ENCODE measurements around the gene SMIM15. TPM values are rescaled to one million over a fixed set of nuclear protein-coding genes. Genes with fewer than 3 reads are reported as not detected.
"Not testable (repeated sequence)": the region's sequence is repeated elsewhere in the genome, so short reads cannot be mapped to it uniquely, and the experiment has no call there.

The SMIM15 gene
- total RNA-seq, 1 donor from 2014 or later: 56.4 TPM

DNA sequence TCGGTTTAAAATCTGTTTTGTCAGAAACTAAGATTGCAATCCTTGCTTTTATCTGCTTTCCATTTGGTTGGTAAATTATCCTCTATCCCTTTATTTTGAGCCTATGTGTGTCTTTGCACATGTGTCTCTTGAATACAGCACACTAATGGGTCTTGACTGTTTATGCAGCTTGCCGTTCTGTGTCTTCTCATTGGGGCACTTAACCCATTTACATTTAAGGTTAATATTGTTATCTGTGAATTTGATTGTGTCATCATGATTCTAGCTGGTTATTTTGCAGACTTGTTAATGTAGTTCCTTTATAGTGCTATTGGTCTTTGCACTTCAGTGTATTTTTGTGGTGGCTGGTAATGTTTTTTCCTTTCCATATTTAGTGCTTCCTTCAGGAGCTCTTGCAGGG lies 36.3 kb upstream of the SMIM15 start:
- no peaks in the 10 kb centered on the region for H3K27me3 Mint-ChIP-seq
- H3K4me3 Mint-ChIP-seq (ENCODE audit: low read depth): no peak overlapping the region
- TF ChIP-seq, protein P1, sequence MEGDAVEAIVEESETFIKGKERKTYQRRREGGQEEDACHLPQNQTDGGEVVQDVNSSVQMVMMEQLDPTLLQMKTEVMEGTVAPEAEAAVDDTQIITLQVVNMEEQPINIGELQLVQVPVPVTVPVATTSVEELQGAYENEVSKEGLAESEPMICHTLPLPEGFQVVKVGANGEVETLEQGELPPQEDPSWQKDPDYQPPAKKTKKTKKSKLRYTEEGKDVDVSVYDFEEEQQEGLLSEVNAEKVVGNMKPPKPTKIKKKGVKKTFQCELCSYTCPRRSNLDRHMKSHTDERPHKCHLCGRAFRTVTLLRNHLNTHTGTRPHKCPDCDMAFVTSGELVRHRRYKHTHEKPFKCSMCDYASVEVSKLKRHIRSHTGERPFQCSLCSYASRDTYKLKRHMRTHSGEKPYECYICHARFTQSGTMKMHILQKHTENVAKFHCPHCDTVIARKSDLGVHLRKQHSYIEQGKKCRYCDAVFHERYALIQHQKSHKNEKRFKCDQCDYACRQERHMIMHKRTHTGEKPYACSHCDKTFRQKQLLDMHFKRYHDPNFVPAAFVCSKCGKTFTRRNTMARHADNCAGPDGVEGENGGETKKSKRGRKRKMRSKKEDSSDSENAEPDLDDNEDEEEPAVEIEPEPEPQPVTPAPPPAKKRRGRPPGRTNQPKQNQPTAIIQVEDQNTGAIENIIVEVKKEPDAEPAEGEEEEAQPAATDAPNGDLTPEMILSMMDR (IDR thresholded peaks at IDR 0.05; ENCODE audit: unreplicated experiment): no peak
- H3K4me1 Mint-ChIP-seq (ENCODE audit: low read depth): no peaks in the 10 kb centered on the region
- DNase-seq (ENCODE audit: low spot score, unreplicated experiment): no peak
- H3K27ac Mint-ChIP-seq: no peak overlapping the region
- peaks cover 25% of the 10 kb centered on the region for H3K9me3 Mint-ChIP-seq (ENCODE audit: low read depth)
- peaks cover 2% of the 10 kb centered on the region for H3K36me3 Mint-ChIP-seq (ENCODE audit: insufficient read depth)

DNA sequence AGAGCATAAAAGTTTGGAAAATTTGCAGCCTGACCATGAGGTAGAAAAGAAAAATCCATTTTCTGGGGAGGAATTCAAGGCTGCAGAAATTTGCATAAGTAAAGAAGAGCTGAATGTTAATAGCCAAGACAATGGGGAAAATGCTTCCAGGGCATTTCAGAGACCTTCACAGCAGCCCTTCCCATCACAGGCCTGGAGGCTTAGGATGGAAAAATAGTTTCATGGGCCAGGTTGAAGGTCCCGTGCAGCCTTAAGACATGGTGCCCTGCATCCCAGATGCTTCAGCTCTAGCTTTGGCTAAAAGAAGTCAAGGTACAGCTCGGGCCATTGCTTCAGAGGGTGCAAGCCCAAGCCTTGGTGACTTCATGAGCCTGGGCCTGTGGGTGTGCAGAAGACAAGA lies 25.6 kb upstream of the SMIM15 start:
- not testable (repeated sequence) for H3K36me3 Mint-ChIP-seq (ENCODE audit: insufficient read depth); H3K27ac Mint-ChIP-seq; H3K9me3 Mint-ChIP-seq (ENCODE audit: low read depth); DNase-seq (ENCODE audit: low spot score, unreplicated experiment); H3K4me3 Mint-ChIP-seq (ENCODE audit: low read depth); H3K4me1 Mint-ChIP-seq (ENCODE audit: low read depth); H3K27me3 Mint-ChIP-seq

DNA sequence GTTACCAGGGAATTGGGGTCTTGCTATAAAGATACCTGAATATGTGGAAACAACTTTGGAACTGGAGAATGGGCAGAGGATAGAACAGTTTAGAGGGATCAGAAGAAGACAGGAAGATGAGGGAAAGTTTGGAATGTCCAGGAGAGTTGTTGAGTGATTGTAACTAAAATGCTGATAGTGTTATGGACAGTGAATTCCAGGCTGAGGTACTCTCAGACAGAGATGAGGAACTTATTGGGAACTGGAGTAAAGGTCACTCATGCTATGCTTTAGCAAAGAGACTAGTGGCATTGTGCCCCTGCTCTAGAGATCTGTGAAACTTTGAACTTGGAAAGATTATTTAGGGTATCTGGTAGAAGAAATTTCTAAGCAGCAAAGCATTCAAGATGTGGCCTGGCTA lies 25.1 kb upstream of the SMIM15 start:
- H3K27me3 Mint-ChIP-seq; H3K9me3 Mint-ChIP-seq (ENCODE audit: low read depth); H3K4me1 Mint-ChIP-seq (ENCODE audit: low read depth); H3K4me3 Mint-ChIP-seq (ENCODE audit: low read depth); H3K36me3 Mint-ChIP-seq (ENCODE audit: insufficient read depth); H3K27ac Mint-ChIP-seq; DNase-seq (ENCODE audit: low spot score, unreplicated experiment): not testable (repeated sequence)

DNA sequence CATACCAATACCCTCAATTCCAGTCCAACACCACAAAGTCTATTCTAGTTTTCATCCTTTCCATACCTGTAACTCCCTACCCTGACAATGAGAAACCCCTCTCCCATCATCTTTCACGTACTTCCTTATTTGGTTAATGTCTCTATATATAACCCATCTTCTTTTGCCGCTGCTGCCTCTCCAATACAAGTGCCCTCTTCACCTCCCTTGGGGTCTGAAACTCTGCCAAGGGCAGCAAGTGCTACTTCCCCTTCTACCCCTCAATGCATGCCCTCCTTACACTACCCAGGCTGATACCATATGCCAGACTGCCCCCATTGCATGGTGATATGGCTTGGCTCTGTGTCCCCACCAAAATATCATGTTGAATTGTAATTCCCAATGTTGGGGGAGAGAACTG lies 24.4 kb upstream of the SMIM15 start:
- no peak for DNase-seq (ENCODE audit: low spot score, unreplicated experiment)
- H3K36me3 Mint-ChIP-seq (ENCODE audit: insufficient read depth): peaks cover 1% of the 10 kb centered on the region
- no peak overlapping the region for H3K27ac Mint-ChIP-seq
- H3K27me3 Mint-ChIP-seq: no peaks in the 10 kb centered on the region
- H3K9me3 Mint-ChIP-seq (ENCODE audit: low read depth): no peaks in the 10 kb centered on the region
- TF ChIP-seq, protein P1 (IDR thresholded peaks at IDR 0.05; ENCODE audit: unreplicated experiment): no peak
- H3K4me3 Mint-ChIP-seq (ENCODE audit: low read depth): no peak overlapping the region
- no peaks in the 10 kb centered on the region for H3K4me1 Mint-ChIP-seq (ENCODE audit: low read depth)

DNA sequence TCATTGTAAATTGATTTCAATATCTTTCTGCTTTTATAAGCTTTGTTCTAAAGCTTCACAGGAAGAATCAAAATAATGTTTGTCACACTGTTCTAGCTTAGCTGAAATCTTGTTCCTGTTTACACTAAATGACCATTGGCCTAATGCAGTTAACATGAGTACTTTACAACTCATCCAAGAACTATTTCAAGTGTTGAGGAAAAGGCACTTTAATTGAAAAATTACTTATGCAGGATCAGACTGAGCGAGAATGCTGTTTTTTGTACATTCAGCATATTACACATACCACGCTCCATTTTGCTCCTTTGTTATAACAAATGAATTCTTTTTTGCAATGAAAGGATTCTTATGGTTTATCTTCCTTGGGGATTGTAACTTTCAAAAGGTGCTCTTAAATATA lies 22.4 kb upstream of the SMIM15 start:
- H3K4me1 Mint-ChIP-seq (ENCODE audit: low read depth): no peaks in the 10 kb centered on the region
- DNase-seq (ENCODE audit: low spot score, unreplicated experiment): no peak
- TF ChIP-seq, protein P1 (IDR thresholded peaks at IDR 0.05; ENCODE audit: unreplicated experiment): no peak
- H3K9me3 Mint-ChIP-seq (ENCODE audit: low read depth): no peaks in the 10 kb centered on the region
- H3K36me3 Mint-ChIP-seq (ENCODE audit: insufficient read depth): peaks cover 1% of the 10 kb centered on the region
- no peak overlapping the region for H3K27ac Mint-ChIP-seq
- H3K4me3 Mint-ChIP-seq (ENCODE audit: low read depth): no peak overlapping the region
- no peaks in the 10 kb centered on the region for H3K27me3 Mint-ChIP-seq

DNA sequence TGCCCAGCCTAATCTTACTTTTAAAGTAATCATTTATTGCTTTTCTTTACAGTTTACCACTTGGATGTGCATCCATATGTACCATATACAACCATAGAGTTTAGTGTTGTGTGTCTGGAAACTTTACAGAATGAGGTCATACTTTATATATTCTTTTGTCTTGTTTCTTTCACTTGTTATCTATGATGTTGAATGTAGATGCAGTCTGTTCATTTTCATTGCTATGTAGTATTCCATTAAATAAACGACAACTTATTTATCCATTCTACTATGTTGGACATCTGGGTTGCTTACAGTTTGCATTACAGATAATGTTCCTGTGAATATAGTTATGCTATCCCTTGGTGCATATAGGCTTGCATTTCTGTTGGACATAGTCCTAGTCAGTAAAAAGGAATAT lies 21.3 kb upstream of the SMIM15 start:
- no peak overlapping the region for H3K4me3 Mint-ChIP-seq (ENCODE audit: low read depth)
- TF ChIP-seq, protein P1 (IDR thresholded peaks at IDR 0.05; ENCODE audit: unreplicated experiment): no peak
- no peaks in the 10 kb centered on the region for H3K9me3 Mint-ChIP-seq (ENCODE audit: low read depth)
- DNase-seq (ENCODE audit: low spot score, unreplicated experiment): no peak
- no peaks in the 10 kb centered on the region for H3K27me3 Mint-ChIP-seq
- no peaks in the 10 kb centered on the region for H3K4me1 Mint-ChIP-seq (ENCODE audit: low read depth)
- peaks cover 1% of the 10 kb centered on the region for H3K36me3 Mint-ChIP-seq (ENCODE audit: insufficient read depth)
- no peak overlapping the region for H3K27ac Mint-ChIP-seq
